Erythroblast (primary cell): Measurements from ENCODE around the gene BBC3.

Experiments
- GATA1 ChIP-seq: IDR thresholded peaks from 2 replicates; pipeline ENCODE4 v1.6.1; 2011; ENCODE audit warnings: low read depth, mild to moderate bottlenecking, control low read depth, low read length, moderate library complexity
- POLR2A ChIP-seq: IDR thresholded peaks from 2 replicates; pipeline ENCODE4 v1.6.1; 2011; ENCODE audit warnings: mild to moderate bottlenecking, low read length

- TF ChIP-seq POLR2A (no peak), GATA1 (no peak)
Observed at GRCh38 chr19:47280183-47280797, 49.3 kb upstream of the BBC3 start.
